HG03520 (cell line): ENCODE data around the gene NOP9.
"Not testable (repeated sequence)": the region's sequence is repeated elsewhere in the genome, so short reads cannot be mapped to it uniquely, and the experiment has no call there.

Experiments used
- ATAC-seq: cut with Tn5 transposase; IDR thresholded peaks from one replicate; pipeline ENCODE4 v1.9.1; 2021; ENCODE audit warnings: mild to moderate bottlenecking, moderate library complexity; ENCODE audit not compliant: unreplicated experiment

Gene NOP9

DNA sequence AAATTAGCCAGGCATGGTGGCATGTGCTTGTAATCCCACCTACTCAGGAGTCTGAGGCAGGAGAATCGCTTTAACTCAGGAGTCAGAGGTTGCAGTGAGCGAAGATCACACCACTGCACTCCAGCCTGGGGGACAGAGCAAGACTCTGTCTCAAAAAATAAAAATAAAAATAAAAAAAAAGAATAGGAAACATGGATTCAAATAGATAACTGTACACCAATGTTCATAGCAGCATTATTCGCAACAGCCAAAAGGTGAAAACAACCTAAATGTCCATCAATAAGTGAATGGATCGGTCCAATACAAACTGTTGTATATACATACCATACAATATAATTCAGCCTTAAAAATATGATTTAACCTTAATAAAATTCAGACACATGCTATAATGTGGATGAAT lies 43.2 kb downstream of the NOP9 start:
- no peak for ATAC-seq

DNA sequence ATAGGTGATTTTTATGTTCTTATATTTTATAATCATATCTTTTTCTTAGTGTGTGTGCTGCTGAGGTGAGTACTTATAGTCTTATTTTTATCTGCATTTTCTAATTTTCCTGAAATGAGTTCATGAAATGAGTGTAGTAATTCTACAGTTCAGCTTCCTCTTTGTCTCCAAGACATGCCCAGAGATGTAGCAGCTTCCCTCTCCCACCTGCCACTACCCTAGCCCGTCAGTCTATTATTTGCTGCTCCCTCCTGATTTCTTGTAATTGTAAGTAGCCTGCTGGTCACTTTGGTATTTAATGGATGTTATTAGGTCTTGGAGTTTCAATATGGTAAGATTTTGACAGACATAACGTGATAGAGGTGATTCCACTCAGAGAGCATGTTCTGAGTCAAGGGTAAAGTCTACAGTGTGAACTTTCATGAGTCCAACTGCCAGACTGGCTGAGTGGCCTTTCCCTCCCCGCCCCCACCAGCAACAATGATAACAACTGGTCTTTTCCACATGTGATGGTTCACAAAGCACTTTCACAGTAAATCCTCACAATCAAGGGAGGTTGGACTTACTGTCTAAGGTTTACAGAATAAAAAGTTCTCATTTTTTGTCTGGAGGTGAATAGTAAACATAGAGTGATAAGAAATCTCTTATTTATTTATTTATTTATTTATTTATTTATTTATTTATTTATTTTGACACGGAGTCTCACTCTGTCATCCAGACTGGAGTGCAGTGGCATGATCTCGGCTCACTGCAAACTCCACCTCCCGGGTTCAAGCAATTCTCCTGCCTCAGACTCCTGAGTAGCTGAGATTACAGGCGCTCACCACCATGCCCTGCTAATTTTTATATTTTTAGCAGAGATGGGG lies 44.4 kb downstream of the NOP9 start:
- ATAC-seq = no peak

DNA sequence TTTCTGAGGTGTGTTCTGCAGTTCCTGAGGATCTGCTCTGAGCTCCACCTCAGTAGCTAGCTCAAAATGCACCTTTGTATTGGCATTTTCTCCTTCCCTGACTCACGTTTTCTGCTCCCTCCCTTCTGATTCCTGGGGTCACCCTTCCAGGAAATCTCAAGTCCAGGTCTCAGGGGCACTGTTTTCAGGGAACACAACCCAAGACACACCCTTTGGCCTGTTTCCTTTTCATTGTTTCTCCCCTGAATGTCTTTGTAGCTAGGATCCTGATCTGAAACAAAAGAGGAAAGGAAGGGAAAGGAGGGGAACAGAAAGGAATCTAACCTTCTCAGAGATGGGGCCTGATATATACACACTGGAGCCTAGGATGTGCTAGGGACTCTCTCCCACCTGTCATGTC lies 47.5 kb downstream of the NOP9 start:
- no peak for ATAC-seq

DNA sequence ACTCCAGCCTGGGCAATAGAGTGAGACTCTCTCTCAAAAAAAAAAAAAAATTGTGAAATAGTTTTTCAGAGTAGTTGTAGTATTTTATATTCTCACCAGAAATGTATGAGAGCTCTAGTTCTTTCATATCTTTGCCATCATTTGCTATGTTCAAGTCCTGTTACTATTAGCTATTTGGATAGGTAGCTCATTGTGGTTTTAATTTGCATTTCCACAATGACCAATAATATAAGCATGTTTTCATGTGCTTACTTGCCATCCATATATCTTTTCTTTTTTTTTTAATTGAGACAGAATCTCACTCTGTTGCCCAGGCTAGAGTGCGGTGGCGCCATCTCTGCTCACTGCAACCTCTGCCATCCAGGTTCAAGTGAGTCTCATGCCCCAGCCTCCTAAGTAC lies 48.5 kb downstream of the NOP9 start:
- no peak for ATAC-seq

DNA sequence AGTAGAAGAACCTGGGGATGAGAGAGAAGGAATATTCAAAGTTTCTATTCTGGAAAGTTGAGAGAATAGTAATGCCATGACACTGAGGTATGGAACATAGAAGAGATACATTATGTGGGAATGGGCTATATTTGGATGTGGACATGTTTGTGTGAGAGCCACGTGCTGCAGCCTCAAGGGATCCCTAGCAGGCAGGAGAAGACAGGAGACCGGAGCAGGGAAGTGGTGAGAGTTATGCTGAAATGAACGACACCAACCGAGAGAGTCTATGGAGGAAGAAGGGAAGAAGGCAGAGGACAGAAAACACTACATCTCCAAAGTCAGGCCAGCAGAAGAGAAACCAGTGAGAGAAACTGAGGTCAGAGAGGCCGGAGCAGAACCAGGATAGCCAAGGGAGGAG lies 50.1 kb downstream of the NOP9 start:
- ATAC-seq = no peak

DNA sequence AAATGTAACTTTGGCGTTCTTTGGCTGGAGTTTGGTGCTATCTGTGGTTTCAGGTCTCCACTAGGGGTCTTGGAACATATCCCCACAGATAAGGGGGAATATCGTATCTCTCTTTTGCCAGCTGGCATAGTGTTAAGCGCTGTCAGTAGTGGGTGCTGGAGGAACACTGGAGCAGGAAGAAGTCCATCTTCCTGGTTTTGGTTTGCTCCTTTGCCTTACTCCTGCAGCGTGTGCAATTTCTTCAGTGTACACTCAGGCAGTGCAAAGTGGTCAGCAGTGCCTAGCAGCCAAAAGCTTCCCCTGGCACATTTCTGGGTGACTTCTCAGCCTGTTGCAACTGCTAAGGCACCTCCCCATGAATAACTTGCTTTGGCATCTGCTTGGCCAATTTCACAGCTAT lies 51.9 kb downstream of the NOP9 start:
- ATAC-seq = no peak

DNA sequence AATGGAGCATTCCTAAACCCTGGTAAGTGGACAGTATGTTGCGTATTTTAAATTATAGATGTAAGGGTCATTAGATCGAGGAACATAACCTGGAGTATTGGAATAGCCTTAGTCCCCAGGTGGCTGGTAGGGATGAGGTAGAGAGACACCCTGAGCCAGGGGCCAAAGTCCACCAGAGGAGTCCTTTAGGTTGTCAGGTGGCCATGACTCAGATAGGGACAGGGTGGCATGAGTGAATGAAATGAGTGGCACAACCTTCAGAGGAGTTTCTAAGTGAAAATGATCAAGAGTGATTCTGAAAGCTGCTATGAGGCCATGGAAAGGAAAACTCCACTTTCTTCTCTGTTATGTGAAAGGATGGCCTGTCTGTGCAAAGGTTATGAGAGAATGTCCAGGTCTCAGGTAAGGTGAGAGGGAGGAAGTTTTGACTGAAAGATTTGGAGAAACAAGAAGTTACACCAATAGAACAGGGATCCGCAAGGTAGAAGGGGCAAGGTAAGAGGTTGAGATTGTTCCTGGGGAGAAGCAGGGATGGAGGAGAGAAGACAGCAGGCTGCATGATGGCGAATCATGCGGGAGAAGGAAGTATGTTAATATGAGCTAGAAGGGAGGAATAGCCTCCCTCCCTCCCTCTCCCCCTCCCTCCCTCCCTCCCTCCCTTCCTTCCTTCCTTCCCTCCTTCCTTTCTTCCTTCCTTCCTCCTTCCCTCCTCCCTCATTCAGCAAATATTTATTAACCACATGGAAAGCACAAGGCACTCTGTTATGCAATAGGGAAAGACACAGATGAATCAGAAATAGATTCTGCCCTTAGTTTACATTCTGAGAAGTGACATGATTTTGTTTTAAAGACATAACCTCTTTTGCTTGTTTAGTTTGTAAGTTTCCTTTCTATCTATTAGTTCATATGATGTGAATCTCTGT lies 54.2 kb downstream of the NOP9 start:
- no peak for ATAC-seq

DNA sequence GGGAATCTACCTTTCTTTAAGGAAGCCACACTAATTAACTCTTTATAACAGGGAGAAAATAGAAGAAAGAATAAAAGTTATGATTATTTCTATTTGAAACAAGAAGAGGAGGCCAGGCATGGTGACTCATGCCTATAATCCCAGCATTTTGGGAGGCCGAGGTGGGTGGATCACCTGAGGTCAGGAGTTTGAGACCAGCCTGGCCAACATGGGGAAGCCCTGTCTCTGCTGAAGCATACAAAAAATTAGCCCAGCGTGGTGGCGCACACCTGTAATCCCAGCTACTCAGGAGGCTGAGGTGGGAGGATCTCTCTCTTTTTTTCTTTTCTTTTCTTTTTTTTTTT lies 54.8 kb downstream of the NOP9 start:
- ATAC-seq = not testable (repeated sequence)

DNA sequence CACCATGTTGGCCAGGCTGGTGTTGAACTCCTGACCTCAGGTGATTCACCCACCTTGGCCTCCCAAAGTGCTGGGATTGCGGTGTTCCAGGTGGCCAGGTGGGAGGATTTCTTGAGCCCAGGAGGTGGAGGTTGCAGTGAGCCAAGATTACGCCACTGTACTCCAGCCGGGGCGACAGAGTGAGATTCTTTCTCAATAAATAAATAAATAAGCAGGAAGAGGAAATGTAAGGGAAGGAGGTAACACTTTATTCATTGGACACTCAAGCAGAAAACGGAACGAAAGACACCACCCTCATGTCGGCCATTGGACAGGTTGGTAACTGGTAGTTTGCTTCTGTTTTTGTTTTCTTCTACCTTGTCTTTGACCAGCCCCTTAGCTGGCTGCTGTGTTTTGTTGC lies 55.4 kb downstream of the NOP9 start:
- no peak for ATAC-seq

DNA sequence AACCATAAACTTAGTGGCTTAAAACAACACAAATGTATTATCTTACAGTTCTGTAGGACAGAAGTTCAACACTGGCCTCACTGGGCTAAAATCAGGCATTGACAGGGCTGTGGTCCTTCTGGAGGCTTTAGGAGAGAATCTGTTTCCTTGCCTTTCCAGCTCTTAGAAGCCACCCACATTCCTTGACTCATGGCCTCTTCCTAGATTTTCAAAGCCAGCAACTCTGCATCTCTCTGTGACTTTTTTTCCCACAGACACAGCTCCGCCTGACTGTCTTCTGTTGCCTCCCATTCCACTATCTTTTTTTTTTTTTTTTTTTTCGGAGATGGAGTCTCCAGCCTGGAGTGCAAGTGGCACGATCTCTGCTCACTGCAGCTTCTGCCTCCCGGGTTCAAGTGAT lies 56.6 kb downstream of the NOP9 start:
- ATAC-seq = no peak
